CD1c-positive myeloid dendritic cell (primary cell): ENCODE data around the gene KRTAP10-2.
"Not testable (repeated sequence)": the region's sequence is repeated elsewhere in the genome, so short reads cannot be mapped to it uniquely, and the experiment has no call there.

Experiments used
- DNase-seq: peaks from one replicate; pipeline ENCODE4 v3.0.0-alpha.2; 2016; ENCODE audit errors: extremely low spot score

The KRTAP10-2 gene

GRCh38 chr21:44551340-44551961, at the start of gene KRTAP10-2:
TSS of gene KRTAP10-2 (minus strand) at chr21:44551505. CDS start at chr21:44551458, 47 bp downstream.
- DNase-seq = no peak

GRCh38 chr21:44601091-44601490, 49.8 kb upstream of the KRTAP10-2 start:
- DNase-seq = not testable (repeated sequence)

- DNase-seq = not testable (repeated sequence)
These were observed 49.0 kb upstream of the KRTAP10-2 start, which contains the start of gene KRTAP10-7 for GRCh38 chr21:44600118-44600978. TSS of gene KRTAP10-7 (plus strand) at chr21:44600597. CDS start at chr21:44600622, 25 bp downstream.

DNA sequence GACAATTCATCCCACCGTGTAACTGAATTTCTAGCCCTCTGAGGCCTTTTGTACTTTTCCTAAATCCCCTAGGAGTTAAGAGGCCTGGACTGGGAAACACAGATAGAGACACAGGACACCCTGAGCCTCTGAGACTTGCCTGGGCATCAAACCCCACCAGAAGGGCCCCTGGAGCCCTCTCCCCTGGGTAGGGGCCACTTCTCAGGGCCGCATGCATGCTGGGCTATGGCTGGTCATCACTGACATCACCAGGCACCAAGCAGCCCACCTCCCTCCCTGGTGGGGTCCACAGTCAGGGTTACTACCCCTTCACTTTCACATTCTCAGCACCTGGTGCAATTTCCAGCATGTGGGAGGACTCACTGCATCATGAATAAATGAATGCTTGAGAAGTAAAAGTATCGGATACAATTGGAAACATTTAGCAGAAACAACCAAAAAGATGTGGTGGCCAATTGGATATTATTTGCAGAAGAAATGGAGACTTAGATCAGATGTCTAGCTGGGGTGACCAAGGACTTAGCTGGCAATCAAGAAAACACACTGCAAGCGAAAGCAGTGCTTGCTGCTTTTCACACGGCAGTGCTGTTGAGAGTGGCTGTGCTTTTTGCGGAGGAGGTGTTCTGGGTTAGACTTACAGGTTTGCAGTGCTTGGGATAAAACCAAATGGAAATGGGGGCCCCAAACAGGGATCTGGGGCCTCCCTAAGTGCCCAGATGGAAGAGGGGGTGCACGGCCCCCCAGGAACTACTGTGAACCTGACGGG, 48.1 kb upstream of the KRTAP10-2 start:
- no peak for DNase-seq

GRCh38 chr21:44598061-44598460, 46.8 kb upstream of the KRTAP10-2 start:
- DNase-seq = no peak

GRCh38 chr21:44596068-44596725, 44.9 kb upstream of the KRTAP10-2 start:
- no peak for DNase-seq

- no peak for DNase-seq
These were observed 44.2 kb upstream of the KRTAP10-2 start for GRCh38 chr21:44595524-44595923.

GRCh38 chr21:44594406-44594916, 43.2 kb upstream of the KRTAP10-2 start:
- DNase-seq = no peak

DNA sequence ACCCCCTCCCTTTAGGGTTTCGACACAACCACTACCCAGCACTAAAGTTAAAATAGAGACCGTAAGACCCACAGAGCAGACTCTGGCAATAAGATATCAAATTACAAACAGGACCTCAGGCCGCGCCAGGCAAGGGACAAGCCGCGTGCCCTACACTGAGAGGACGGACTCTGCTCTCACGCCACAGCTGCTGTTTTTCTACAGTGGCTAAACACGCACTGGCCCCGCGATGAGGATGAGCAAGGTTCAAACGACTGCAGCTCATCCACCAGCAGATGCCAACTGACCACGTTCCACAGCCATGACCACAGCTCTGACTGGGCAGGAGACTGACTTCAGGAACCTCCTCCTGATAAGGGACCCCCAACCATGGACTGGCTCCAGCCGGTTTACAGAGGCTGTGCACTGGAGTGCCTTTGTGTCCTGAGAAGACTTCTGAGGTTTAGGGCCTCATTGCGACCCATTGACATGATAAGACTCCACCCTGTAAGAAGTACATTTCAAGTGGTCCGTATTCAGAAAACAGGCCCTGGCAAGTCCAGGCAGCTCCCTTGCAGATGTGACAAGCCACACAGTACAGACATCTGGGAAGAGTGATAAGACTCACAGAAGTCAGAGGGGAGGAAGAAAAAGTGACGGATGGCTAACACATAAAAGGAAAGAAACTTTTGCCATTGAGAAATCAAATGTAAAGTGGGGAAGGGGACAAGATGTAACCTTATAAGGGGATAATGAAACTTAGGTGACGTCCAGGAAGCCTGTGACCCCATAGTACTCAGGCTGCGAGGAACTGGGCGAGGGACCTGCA, 42.5 kb upstream of the KRTAP10-2 start:
- no peak for DNase-seq

GRCh38 chr21:44592446-44593311, 41.4 kb upstream of the KRTAP10-2 start, which contains the start of gene KRTAP10-6:
TSS of gene KRTAP10-6 (minus strand) at chr21:44592505. CDS start at chr21:44592484, 21 bp downstream.
- no peak for DNase-seq

DNA sequence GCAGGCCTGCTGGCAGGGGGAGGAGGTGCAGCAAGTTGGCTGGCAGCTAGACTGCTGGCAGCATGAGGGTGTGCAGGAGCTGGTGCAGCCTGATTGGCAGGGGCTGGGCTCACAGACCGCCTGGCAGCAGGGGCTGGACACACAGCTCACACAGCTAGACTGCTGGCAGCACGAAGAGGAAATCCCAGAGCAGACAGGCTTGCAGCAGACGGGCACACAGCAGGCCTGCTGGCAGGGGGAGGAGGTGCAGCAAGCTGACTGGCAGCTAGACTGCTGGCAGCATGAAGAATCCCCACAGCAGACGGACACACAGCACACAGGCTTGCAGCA, 40.5 kb upstream of the KRTAP10-2 start:
- not testable (repeated sequence) for DNase-seq

GRCh38 chr21:44590897-44591800, 39.8 kb upstream of the KRTAP10-2 start:
- DNase-seq = not testable (repeated sequence)

DNA sequence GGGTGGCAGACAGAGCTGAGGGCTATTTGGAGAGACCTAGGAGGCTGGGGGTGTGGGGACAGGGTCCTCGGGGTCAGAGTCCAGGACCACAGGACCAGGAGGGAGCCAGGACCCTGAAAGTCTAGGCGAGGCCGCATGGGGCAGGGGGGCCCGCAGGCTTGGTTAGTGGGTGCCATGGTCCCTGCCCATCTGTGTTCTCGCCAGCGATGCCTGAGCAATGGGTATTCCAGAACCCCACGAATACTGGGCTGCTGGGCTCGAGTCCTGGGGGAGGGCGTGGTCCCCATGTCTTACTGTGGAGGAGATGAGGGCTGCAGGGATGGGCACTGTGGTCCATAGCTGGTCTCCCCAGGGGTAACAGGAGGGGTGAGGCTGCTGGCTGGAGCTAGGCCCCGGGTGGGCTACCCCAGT, 39.0 kb upstream of the KRTAP10-2 start:
- no peak for DNase-seq

- no peak for DNase-seq
These were observed 38.4 kb upstream of the KRTAP10-2 start for GRCh38 chr21:44589586-44590305.

DNA sequence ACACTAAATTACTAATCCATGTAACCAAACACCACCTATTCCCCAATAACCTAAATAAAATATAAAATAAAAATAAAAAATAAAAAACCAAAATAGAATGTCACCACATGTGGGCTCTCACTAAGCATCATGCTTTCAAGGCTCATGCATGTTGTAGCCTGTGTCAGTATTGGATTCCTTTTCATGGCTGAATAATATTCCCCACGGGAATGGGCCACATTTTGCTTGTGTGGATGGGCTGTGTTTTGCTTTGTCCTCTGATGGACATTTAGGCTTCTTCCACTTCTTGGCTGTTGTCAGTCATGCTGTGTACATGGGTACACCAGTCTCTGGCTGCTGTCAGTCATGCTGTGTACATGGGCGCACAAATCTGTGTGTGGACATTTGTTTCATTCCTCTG, 37.8 kb upstream of the KRTAP10-2 start:
- no peak for DNase-seq

- no peak for DNase-seq
These were observed 34.6 kb upstream of the KRTAP10-2 start for GRCh38 chr21:44585892-44586291.

DNA sequence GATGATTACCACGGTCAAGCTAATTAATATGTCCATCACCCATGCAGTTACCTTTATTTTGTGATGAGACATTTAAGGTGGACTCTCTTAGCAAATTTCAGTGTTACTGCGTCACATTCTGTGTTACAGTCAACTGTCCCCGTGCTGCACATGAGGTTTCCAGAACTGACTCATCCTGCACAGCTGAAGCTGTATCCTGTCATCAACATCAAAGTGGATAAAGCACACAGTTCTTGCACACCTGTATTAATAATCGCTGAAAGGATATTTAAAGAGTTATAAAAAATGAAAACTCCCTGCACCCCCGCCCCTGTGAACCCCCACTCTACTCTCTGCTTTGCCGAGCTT, 32.5 kb upstream of the KRTAP10-2 start:
- DNase-seq = no peak
